IPS DF 4.7 (cell line): ENCODE measurements around the gene TSPEAR.

ENCODE experiments used
- DNase-seq: peaks from one replicate; pipeline ENCODE4 v3.0.0-alpha.2; 2013; ENCODE audit warnings: low spot score; ENCODE audit errors: extremely low read depth

TSPEAR gene

GRCh38 chr21:44473915-44474555 lies 237.3 kb downstream of the TSPEAR start:
- no peak for DNase-seq

GRCh38 chr21:44471996-44472395 lies 239.4 kb downstream of the TSPEAR start:
- DNase-seq: no peak

GRCh38 chr21:44471341-44471740 lies 240.0 kb downstream of the TSPEAR start:
- DNase-seq: no peak

GRCh38 chr21:44467859-44468195 lies 243.5 kb downstream of the TSPEAR start:
- DNase-seq: no peak

GRCh38 chr21:44466996-44467858 lies 244.1 kb downstream of the TSPEAR start:
- no peak for DNase-seq

- DNase-seq: no peak
Observed at GRCh38 chr21:44466351-44466954, 244.9 kb downstream of the TSPEAR start.

- no peak for DNase-seq
Observed at GRCh38 chr21:44464351-44464750, 247.0 kb downstream of the TSPEAR start.

GRCh38 chr21:44463724-44464123 lies 247.6 kb downstream of the TSPEAR start:
- DNase-seq: no peak

GRCh38 chr21:44462834-44463200 lies 248.6 kb downstream of the TSPEAR start:
- no peak for DNase-seq

GRCh38 chr21:44462086-44462833 lies 249.1 kb downstream of the TSPEAR start:
- no peak for DNase-seq

- DNase-seq: no peak
Observed at GRCh38 chr21:44461464-44462001, 249.8 kb downstream of the TSPEAR start.

- no peak for DNase-seq
Observed at GRCh38 chr21:44461005-44461404, 250.4 kb downstream of the TSPEAR start.

- no peak for DNase-seq
Observed at GRCh38 chr21:44460441-44460755, 251.0 kb downstream of the TSPEAR start.

- DNase-seq: no peak
Observed at GRCh38 chr21:44459712-44460440, 251.5 kb downstream of the TSPEAR start.

GRCh38 chr21:44458971-44459711 lies 252.2 kb downstream of the TSPEAR start:
- DNase-seq: no peak

- no peak for DNase-seq
Observed at GRCh38 chr21:44456915-44457736, 254.2 kb downstream of the TSPEAR start.

- no peak for DNase-seq
Observed at GRCh38 chr21:44456214-44456914, 255.0 kb downstream of the TSPEAR start.

GRCh38 chr21:44455524-44456213 lies 255.7 kb downstream of the TSPEAR start:
- DNase-seq: no peak
